Mucosa of rectum (tissue), 2 donors: Measurements from ENCODE around the gene RBM43.

Experiments
- H3K27ac ChIP-seq, 2 donors: one replicate each; pipeline ENCODE4 v1.7.0; 2013; ENCODE audit warnings: inconsistent platforms in 2 of 2, low read depth in 2 of 2, low read length in 2 of 2
- H3K27me3 ChIP-seq, 2 donors: one replicate each; pipeline ENCODE4 v1.7.0; 2013; ENCODE audit warnings: low read length in 2 of 2; ENCODE audit not compliant: control insufficient read depth in 2 of 2, insufficient read depth in 2 of 2
- H3K36me3 ChIP-seq, 2 donors: one replicate each; pipeline ENCODE4 v1.7.0; 2013; ENCODE audit warnings: low read length in 2 of 2; ENCODE audit not compliant: control insufficient read depth in 2 of 2, insufficient read depth in 2 of 2
- H3K4me1 ChIP-seq, 2 donors: one replicate each; pipeline ENCODE4 v1.7.0; 2013; ENCODE audit warnings: low read length in 2 of 2, mild to moderate bottlenecking in 1 of 2; ENCODE audit not compliant: control insufficient read depth in 2 of 2, insufficient read depth in 2 of 2
- H3K4me3 ChIP-seq, 2 donors: one replicate each; pipeline ENCODE4 v1.7.0; 2013; ENCODE audit warnings: low read length in 2 of 2
- H3K9ac ChIP-seq, 2 donors: one replicate each; pipeline ENCODE4 v1.7.0; 2013; ENCODE audit warnings: low read length in 2 of 2, low read depth in 1 of 2, mild to moderate bottlenecking in 1 of 2
- H3K9me3 ChIP-seq, 2 donors: one replicate each; pipeline ENCODE4 v1.7.0; 2013; ENCODE audit warnings: low read length in 2 of 2; ENCODE audit not compliant: control insufficient read depth in 2 of 2
- donor health status: healthy.
- donor health status: Normal muscosa, but diverticular disease.

Gene RBM43

GRCh38 chr2:151198645-151199044 is 63.0 kb downstream of the RBM43 start:
- H3K4me1 ChIP-seq = no peaks in the 10 kb centered on the region
- H3K27me3 ChIP-seq = no peaks in the 10 kb centered on the region
- H3K27ac ChIP-seq = no peak overlapping the region
- H3K9ac ChIP-seq = no peak overlapping the region
- H3K9me3 ChIP-seq = no peaks in the 10 kb centered on the region
- H3K4me3 ChIP-seq = no peak overlapping the region
- H3K36me3 ChIP-seq = no peaks in the 10 kb centered on the region
